Measurements from ENCODE around the gene ACSM2A. TPM values are rescaled to one million over a fixed set of nuclear protein-coding genes. Genes with fewer than 3 reads are reported as not detected.

ACSM2A gene
- total RNA-seq, 4 donors from 2014 or later: not detected

Other genes with a start within 250 kb of the ACSM2A start
- 1 to 10 TPM; 1.8 to 3.0 (median 2.8) TPM for gene GP2, start 124.0 kb upstream of the ACSM2A start, total RNA-seq
- not detected for gene UMOD, start 98.8 kb upstream of the ACSM2A start, total RNA-seq
- not detected for gene PDILT, start 46.8 kb upstream of the ACSM2A start, total RNA-seq
- 1 to 10 TPM in 3 of 4 donors, not detected in 1; 1.3 to 2.3 (median 1.5) TPM for gene ACSM5, start 42.0 kb upstream of the ACSM2A start, total RNA-seq
- gene ACSM2B, start 124.8 kb downstream of the ACSM2A start, total RNA-seq: not detected
- 1 to 10 TPM in 1 of 4 donors, under 1 TPM in 2, not detected in 1; 0.80 to 3.7 (median 0.95) TPM for gene ACSM1, start 246.2 kb downstream of the ACSM2A start, total RNA-seq